Activated CD4-positive, alpha-beta memory T cell treated with anti-CD3 and anti-CD28 coated beads, Interleukin-2, amount 10 ng/mL, durations not matched to agents 7 days and 5 days (primary cell): ENCODE data around the gene CWF19L2. TPM values are rescaled to one million over a fixed set of nuclear protein-coding genes. Genes with fewer than 3 reads are reported as not detected.
"Not testable (repeated sequence)": the region's sequence is repeated elsewhere in the genome, so short reads cannot be mapped to it uniquely, and the experiment has no call there.

Source experiments
- CTCF ChIA-PET: fragments of 350-600 bp; sonication (Branson Sonifier 250); formaldehyde crosslinking; loops from one replicate; lab custom pipeline; 2021; ENCODE audit warnings: antibody characterized with exemption, inconsistent platforms; lab: Charles Lee
- POLR2A ChIA-PET: fragments of 350-600 bp; sonication (Branson Sonifier 250); formaldehyde crosslinking; loops from one replicate; lab custom pipeline; 2021; ENCODE audit warnings: antibody characterized with exemption; lab: Charles Lee
- DNase-seq: peaks from one replicate; pipeline ENCODE4 v3.0.0-alpha.2; 2020
- H3K27ac Mint-ChIP-seq: one replicate; pipeline ENCODE4 v1.8.0; 2021; ENCODE audit warnings: mild to moderate bottlenecking, mixed read lengths
- H3K27me3 Mint-ChIP-seq: one replicate; pipeline ENCODE4 v1.8.0; 2021; ENCODE audit warnings: mixed read lengths
- H3K36me3 Mint-ChIP-seq: one replicate; pipeline ENCODE4 v1.8.0; 2021; ENCODE audit warnings: low read depth, mixed read lengths
- H3K4me1 Mint-ChIP-seq: one replicate; pipeline ENCODE4 v1.8.0; 2021; ENCODE audit warnings: mixed read lengths
- H3K4me3 Mint-ChIP-seq: one replicate; pipeline ENCODE4 v1.8.0; 2021; ENCODE audit warnings: mild to moderate bottlenecking, mixed read lengths
- H3K9me3 Mint-ChIP-seq: one replicate; pipeline ENCODE4 v1.8.0; 2021; ENCODE audit warnings: mixed read lengths
- total RNA-seq, 2 experiments: library from RNA; stranded (reverse); gene quantifications; one replicate each; pipeline ENCODE4 v1.2.3, GENCODE V29; 2021

The CWF19L2 gene
- total RNA-seq, 2 experiments from 2014 or later, result 12.3 to 14.2 TPM

DNA sequence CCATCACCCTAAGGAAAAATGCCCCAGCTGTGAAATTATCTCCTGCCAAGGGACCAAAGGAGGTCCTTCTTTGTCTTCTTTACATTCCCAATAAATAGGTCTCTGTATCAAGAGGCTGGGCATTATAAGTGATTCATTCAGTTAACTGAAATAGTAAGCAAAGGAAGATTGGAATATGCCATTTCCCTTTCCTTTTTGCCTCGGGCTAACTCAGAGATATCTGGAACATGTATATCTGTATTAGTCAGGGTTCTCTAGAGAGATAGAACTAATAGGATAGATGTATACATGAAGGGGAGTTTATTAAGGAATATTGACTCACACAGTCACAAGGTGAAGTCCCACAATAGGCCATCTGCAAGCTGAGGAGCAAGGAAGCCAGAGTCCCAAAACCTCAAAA is 15.3 kb upstream of the CWF19L2 start:
- no peak for DNase-seq
- Mint-ChIP-seq H3K9me3 (no peaks in the 10 kb centered on the region), H3K27ac (no peak overlapping the region), H3K4me1 (no peaks in the 10 kb centered on the region), H3K4me3 (no peak overlapping the region), H3K36me3 (no peaks in the 10 kb centered on the region), H3K27me3 (peaks cover 29% of the 10 kb centered on the region)
- CTCF ChIA-PET, result no interaction called here
- POLR2A ChIA-PET, result no interaction called here

DNA sequence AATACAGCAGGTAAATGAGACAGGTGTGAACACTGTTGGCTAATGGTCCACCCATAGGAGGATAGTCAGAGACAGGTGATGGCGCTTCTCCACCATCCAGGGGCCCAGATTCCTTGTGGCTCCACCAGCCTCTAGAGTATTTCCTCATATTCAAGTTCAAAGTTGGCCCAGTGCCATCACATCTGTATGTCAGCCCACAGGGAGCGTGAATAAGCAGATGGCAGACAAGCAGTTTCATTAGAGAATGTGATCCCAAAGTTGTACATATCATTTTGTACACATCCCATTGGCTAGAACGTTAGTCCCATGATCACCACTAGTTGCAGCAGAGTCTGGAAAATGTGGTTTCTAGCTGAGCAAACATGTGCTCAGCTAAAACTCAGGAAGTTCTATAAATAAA is 11.0 kb upstream of the CWF19L2 start:
- H3K36me3 Mint-ChIP-seq, result no peaks in the 10 kb centered on the region
- peaks cover 4% of the 10 kb centered on the region for H3K9me3 Mint-ChIP-seq
- H3K4me1 Mint-ChIP-seq, result no peaks in the 10 kb centered on the region
- POLR2A ChIA-PET, result no interaction called here
- H3K27ac Mint-ChIP-seq, result no peak overlapping the region
- H3K27me3 Mint-ChIP-seq, result peaks cover 20% of the 10 kb centered on the region
- CTCF ChIA-PET, result no interaction called here
- no peak for DNase-seq
- no peak overlapping the region for H3K4me3 Mint-ChIP-seq

- Mint-ChIP-seq H3K27me3 (peaks cover 29% of the 10 kb centered on the region), H3K27ac (no peak overlapping the region), H3K9me3 (peaks cover 6% of the 10 kb centered on the region), H3K36me3 (no peaks in the 10 kb centered on the region), H3K4me1 (no peaks in the 10 kb centered on the region), H3K4me3 (no peak overlapping the region)
- CTCF ChIA-PET, result interaction anchor here (0.6 kb wide), 1 partner anchor 135 kb away, joined by 3 read pairs; no protein-coding TSS in a partner anchor
- DNase-seq, result no peak
- POLR2A ChIA-PET, result no interaction called here
These were observed 10.1 kb upstream of the CWF19L2 start for GRCh38 chr11:107467696-107468095.

DNA sequence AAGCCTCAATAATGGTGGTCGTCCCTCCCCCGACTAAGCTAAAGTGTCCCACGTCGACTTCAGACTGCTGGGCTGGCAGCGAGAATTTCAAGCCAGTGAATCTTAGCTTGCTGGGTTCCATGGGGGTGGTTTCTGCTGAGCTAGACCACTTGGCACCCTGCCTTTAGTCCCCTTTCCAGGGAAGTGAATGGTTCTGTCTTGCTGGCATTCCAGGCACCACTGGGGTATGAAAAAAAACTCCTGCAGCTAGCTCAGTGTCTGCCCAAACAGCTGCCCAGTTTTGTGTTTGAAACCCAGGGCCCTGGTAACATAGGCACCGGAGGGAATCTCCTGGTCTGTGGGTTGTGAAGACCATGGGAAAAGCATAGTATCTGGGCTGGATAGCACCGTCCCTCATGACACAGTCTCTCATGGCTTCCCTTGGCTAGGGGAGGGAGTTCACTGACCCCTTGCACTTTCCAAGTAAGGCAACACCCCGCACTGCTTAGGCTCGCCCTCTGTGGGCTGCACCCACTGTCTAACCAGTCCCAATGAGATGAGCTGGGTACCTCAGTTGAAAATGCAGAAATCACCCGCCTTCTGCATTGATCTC is 8.7 kb upstream of the CWF19L2 start:
- CTCF ChIA-PET, H3K4me3 Mint-ChIP-seq, H3K27ac Mint-ChIP-seq, DNase-seq, H3K36me3 Mint-ChIP-seq, H3K4me1 Mint-ChIP-seq, H3K9me3 Mint-ChIP-seq, POLR2A ChIA-PET: not testable (repeated sequence)
- H3K27me3 Mint-ChIP-seq, result peaks cover 26% of the 10 kb centered on the region

DNA sequence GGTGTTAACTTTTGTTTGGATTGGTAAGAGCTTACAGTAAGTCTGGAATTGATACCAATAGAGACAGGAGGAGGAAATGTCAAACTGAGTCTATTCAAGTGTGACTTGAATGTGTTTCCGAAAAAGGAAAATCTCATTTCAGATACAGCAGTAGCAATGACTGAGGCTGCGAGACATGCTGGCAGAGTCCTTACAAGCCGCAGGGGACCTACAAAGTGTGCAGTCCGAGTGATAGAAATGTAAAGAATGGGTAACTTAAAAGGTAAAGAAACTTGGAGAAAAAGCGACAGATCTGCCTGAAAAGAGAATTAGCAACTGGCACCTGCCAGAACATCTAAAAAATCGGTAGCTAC is 444 bp downstream of the CWF19L2 start:
- peaks cover 28% of the 10 kb centered on the region for H3K4me1 Mint-ChIP-seq
- ChIA-PET POLR2A (interaction anchor here (0.9 to 1.6 kb wide), 8 partner anchors 9 to 553 kb away, joined by 3 to 8 read pairs (median 3); partner anchors contain the start of genes ALKBH8 and CUL5), CTCF (interaction anchor here (1.3 to 1.4 kb wide), 2 partner anchors 10 to 108 kb away, joined by 3 to 4 read pairs; partner anchors contain the start of gene ALKBH8)
- H3K27me3 Mint-ChIP-seq, result no peaks in the 10 kb centered on the region
- H3K4me3 Mint-ChIP-seq, result peak overlapping the region; percentile 82
- peaks cover 19% of the 10 kb centered on the region for H3K36me3 Mint-ChIP-seq
- peak; percentile 16 for DNase-seq
- H3K9me3 Mint-ChIP-seq, result peaks cover 2% of the 10 kb centered on the region
- H3K27ac Mint-ChIP-seq, result peak overlapping the region; percentile 73

DNA sequence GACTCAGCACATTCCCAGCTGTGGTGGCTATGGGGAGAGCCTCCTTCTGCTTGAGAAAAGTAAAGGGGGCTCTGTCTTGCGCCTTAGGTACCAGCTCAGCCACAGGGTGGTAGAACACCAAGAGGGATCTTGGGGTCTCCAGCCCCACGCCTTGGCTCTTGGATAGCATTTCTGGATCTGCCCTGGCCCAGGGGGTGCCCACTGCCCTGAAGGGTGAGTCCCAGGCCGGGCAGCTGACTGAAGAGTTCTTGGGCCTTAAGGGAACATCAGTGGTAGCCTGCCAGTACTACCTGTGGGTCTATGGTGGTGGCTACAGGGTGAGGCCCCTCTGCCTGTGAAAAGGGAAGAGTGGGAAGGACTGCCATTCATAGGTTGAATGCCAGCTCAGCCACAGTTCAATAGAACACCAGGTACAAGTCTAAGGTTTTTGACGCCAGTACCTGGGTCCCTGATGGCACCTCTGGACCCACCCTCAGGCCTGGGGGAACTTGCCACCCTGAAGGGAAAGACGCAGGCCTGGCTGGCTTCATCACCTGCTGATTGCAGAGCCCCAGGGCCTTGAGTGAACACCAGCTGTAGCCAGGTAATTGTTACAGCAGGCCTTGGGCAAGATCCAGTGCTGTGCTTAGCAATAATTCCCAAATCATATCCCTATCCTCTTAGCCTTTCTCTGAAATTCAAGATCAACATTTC is 3.9 kb downstream of the CWF19L2 start:
- no peak for DNase-seq
- H3K27ac Mint-ChIP-seq, result no peak overlapping the region
- H3K36me3 Mint-ChIP-seq, result peaks cover 26% of the 10 kb centered on the region
- peaks cover 30% of the 10 kb centered on the region for H3K4me1 Mint-ChIP-seq
- H3K9me3 Mint-ChIP-seq, result no peaks in the 10 kb centered on the region
- no peaks in the 10 kb centered on the region for H3K27me3 Mint-ChIP-seq
- no peak overlapping the region for H3K4me3 Mint-ChIP-seq
- ChIA-PET POLR2A (no interaction called here), CTCF (no interaction called here)

DNA sequence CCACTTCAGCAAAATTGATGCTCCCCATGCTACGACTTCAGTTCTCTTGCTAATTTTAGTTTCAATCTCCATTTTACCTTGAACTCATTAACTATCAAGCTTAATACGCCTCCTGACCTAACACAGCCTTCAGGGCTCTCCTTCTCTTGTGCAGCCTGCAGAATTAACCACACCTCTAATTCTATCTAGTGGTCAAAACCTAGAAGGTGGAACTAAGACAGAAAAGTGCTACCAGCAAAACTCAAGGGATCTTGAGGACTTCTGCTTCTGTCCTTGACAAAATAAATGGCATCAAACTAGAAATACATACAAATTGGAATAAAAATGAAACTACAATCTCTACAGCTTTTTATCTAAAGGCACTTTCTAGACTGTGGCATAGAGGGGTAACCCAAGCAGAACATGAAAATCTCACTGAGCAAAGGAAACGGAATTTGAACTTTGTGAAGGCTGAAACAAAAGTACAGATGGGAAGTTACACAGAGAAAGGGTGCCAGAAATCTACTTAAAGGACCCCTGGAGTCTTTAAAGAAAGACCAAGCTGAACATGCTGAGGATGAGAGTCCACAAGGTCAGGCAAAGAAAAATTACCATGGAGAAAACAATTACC is 10.7 kb downstream of the CWF19L2 start:
- H3K27me3 Mint-ChIP-seq, result no peaks in the 10 kb centered on the region
- H3K4me1 Mint-ChIP-seq, result peaks cover 5% of the 10 kb centered on the region
- H3K36me3 Mint-ChIP-seq, result peaks cover 56% of the 10 kb centered on the region
- DNase-seq, result no peak
- H3K27ac Mint-ChIP-seq, result no peak overlapping the region
- ChIA-PET CTCF (interaction anchor here (1.6 kb wide), 1 partner anchor 11 kb away, joined by 4 read pairs; the partner anchor contains the start of gene CWF19L2), POLR2A (interaction anchor here (1.1 to 1.6 kb wide), 2 partner anchors 11 kb away, joined by 3 read pairs; partner anchors contain the start of gene CWF19L2)
- no peak overlapping the region for H3K4me3 Mint-ChIP-seq
- H3K9me3 Mint-ChIP-seq, result no peaks in the 10 kb centered on the region

GRCh38 chr11:107442715-107443215 is 14.9 kb downstream of the CWF19L2 start:
- Mint-ChIP-seq H3K4me3 (no peak overlapping the region), H3K27me3 (no peaks in the 10 kb centered on the region), H3K36me3 (peaks cover 65% of the 10 kb centered on the region), H3K9me3 (no peaks in the 10 kb centered on the region), H3K4me1 (peaks cover 4% of the 10 kb centered on the region), H3K27ac (no peak overlapping the region)
- DNase-seq, result no peak
- CTCF ChIA-PET, result no interaction called here
- POLR2A ChIA-PET, result no interaction called here

GRCh38 chr11:107439586-107440167 is 17.9 kb downstream of the CWF19L2 start:
- Mint-ChIP-seq H3K4me1 (no peaks in the 10 kb centered on the region), H3K4me3 (no peak overlapping the region), H3K27ac (no peak overlapping the region), H3K36me3 (peaks cover 39% of the 10 kb centered on the region), H3K27me3 (no peaks in the 10 kb centered on the region), H3K9me3 (no peaks in the 10 kb centered on the region)
- DNase-seq, result no peak
- ChIA-PET POLR2A (interaction anchor here (1.2 kb wide), 1 partner anchor 18 kb away, joined by 3 read pairs; the partner anchor contains the start of gene CWF19L2), CTCF (interaction anchor here (1.2 kb wide), 1 partner anchor 18 kb away, joined by 3 read pairs; the partner anchor contains the start of gene CWF19L2)

GRCh38 chr11:107438148-107438547 is 19.5 kb downstream of the CWF19L2 start:
- Mint-ChIP-seq H3K4me3 (no peak overlapping the region), H3K36me3 (peaks cover 32% of the 10 kb centered on the region), H3K27me3 (no peaks in the 10 kb centered on the region), H3K4me1 (no peaks in the 10 kb centered on the region), H3K9me3 (no peaks in the 10 kb centered on the region), H3K27ac (no peak overlapping the region)
- CTCF ChIA-PET, result no interaction called here
- no peak for DNase-seq
- POLR2A ChIA-PET, result no interaction called here

GRCh38 chr11:107430525-107430924 is 27.1 kb downstream of the CWF19L2 start:
- Mint-ChIP-seq H3K27ac (no peak overlapping the region), H3K9me3 (no peaks in the 10 kb centered on the region), H3K4me3 (no peak overlapping the region), H3K27me3 (no peaks in the 10 kb centered on the region), H3K36me3 (peaks cover 38% of the 10 kb centered on the region), H3K4me1 (peaks cover 4% of the 10 kb centered on the region)
- ChIA-PET POLR2A (no interaction called here), CTCF (no interaction called here)
- no peak for DNase-seq

DNA sequence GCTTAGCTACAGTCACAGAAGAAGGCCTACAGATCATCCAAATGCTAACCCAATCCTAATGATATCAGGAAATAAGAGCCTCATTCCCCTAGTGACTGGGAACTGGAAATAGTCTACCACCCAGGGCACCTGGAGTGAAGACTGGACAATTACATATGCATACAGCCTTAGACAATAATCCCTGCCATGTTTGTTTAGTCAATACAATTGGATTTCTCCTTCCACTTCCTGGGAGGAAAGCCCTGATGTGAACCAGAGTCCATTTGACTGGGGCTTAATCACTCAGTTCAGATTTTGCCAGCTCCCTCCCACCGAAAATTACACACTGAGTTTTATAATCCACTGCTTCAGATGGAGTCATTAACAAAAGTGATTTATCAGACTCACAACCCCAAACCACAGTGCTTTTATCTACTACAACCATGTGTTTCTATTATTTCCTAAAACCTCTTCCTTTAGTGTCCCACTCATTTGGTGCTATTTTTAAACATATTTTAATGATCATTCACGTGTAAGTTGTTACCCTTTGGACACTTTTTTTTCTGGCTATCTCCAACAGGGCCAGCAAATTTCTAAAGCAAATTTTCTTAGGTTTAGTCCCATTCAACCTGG is 29.9 kb downstream of the CWF19L2 start:
- Mint-ChIP-seq H3K4me3 (no peak overlapping the region), H3K9me3 (no peaks in the 10 kb centered on the region), H3K4me1 (peaks cover 4% of the 10 kb centered on the region), H3K27ac (no peak overlapping the region), H3K36me3 (peaks cover 36% of the 10 kb centered on the region), H3K27me3 (no peaks in the 10 kb centered on the region)
- ChIA-PET POLR2A (no interaction called here), CTCF (no interaction called here)
- no peak for DNase-seq
